HFFc6 (cell line): ENCODE results near the gene RASA1. TPM values are rescaled to one million over a fixed set of nuclear protein-coding genes. Genes with fewer than 3 reads are reported as not detected.
"Not testable (repeated sequence)": the region's sequence is repeated elsewhere in the genome, so short reads cannot be mapped to it uniquely, and the experiment has no call there.

Source experiments
- DNase-seq: peaks from one replicate; pipeline ENCODE4 v3.0.0-alpha.2; 2018
- H3K27ac Mint-ChIP-seq: 2 replicates; pipeline ENCODE4 v1.8.0; 2020; ENCODE audit warnings: mild to moderate bottlenecking, mixed read lengths
- H3K27me3 Mint-ChIP-seq: 2 replicates; pipeline ENCODE4 v1.8.0; 2021; ENCODE audit warnings: mild to moderate bottlenecking, moderate library complexity, mixed read lengths; ENCODE audit not compliant: insufficient read depth
- H3K36me3 Mint-ChIP-seq: 2 replicates; pipeline ENCODE4 v1.8.0; 2021; ENCODE audit warnings: low read depth, mixed read lengths
- H3K4me1 Mint-ChIP-seq: 2 replicates; pipeline ENCODE4 v1.8.0; 2020; ENCODE audit warnings: low read depth, mixed read lengths
- H3K4me3 Mint-ChIP-seq: 2 replicates; pipeline ENCODE4 v1.8.0; 2020; ENCODE audit warnings: mild to moderate bottlenecking, moderate library complexity, mixed read lengths
- H3K9me3 Mint-ChIP-seq: 2 replicates; pipeline ENCODE4 v1.8.0; 2020; ENCODE audit warnings: mild to moderate bottlenecking, mixed read lengths
- total RNA-seq, 6 experiments: library from RNA; stranded (reverse); fragmentation: NEBNext Ultra II Directional; extraction: Animal tissue kit (Norgen Biotek cat#: 25700); gene quantifications; 2 replicates in 1 of 6; 3 replicates in 5 of 6; pipeline ENCODE4 v1.2.3, GENCODE V29; 2021
- TF ChIP-seq, protein P1 (sequence below): fragments of 200-600 bp; sonication (generic); IDR thresholded peaks from 2 replicates; pipeline ENCODE4 v1.5.0; 2021; ENCODE audit warnings: antibody characterized with exemption, mild to moderate bottlenecking

The RASA1 gene
- total RNA-seq, 6 experiments from 2014 or later, result 61.6 to 89.8 (median 64.9) TPM

DNA sequence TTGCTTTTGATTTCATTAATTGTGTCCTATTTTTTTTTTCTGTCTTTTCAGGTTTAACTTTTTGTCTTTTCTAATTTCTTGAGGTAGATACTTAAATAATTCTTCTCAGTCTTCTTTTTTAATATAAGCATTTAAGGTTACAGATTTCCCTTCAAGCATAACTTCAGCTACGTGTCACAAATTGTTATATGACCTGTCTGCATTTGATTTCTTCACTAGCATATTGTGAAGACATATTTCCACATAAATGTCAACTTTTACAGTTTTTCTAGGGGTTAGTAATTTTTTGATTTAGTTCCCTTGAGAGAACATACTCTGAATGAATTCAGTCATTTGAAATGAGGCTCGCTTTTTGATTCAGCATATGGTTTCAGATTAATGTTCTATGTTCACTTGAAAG, 35.6 kb downstream of the RASA1 start:
- TF ChIP-seq, protein P1, sequence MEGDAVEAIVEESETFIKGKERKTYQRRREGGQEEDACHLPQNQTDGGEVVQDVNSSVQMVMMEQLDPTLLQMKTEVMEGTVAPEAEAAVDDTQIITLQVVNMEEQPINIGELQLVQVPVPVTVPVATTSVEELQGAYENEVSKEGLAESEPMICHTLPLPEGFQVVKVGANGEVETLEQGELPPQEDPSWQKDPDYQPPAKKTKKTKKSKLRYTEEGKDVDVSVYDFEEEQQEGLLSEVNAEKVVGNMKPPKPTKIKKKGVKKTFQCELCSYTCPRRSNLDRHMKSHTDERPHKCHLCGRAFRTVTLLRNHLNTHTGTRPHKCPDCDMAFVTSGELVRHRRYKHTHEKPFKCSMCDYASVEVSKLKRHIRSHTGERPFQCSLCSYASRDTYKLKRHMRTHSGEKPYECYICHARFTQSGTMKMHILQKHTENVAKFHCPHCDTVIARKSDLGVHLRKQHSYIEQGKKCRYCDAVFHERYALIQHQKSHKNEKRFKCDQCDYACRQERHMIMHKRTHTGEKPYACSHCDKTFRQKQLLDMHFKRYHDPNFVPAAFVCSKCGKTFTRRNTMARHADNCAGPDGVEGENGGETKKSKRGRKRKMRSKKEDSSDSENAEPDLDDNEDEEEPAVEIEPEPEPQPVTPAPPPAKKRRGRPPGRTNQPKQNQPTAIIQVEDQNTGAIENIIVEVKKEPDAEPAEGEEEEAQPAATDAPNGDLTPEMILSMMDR, result no peak
- H3K4me3 Mint-ChIP-seq, result peak overlapping the region; percentile 7; the same call in 1 of the 2 replicates
- no peaks in the 10 kb centered on the region; the same call in none of the 2 replicates for H3K27me3 Mint-ChIP-seq
- H3K27ac Mint-ChIP-seq, result peak overlapping the region; percentile 8
- H3K36me3 Mint-ChIP-seq, result peaks cover 56% of the 10 kb centered on the region
- no peak for DNase-seq
- H3K9me3 Mint-ChIP-seq, result peaks cover 5% of the 10 kb centered on the region; the same call in 1 of the 2 replicates
- peaks cover 89% of the 10 kb centered on the region for H3K4me1 Mint-ChIP-seq

DNA sequence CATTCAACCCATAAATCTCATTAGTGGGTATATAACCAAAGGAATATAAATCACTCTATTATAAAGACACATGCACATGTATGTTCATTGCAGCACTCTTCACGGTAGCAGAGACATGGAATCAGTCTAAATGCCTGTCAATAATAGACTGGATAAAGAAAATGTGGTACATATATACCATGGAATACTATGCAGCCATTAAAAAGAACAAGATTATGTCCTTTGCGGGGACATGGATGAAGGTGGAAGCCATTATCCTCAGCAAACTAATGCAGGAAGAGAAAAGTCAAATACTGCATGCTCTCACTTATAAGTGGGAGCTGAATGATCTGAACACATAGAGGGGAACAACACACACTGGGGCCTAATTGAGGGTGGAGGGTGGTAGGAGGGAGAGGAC, 38.4 kb downstream of the RASA1 start:
- DNase-seq, H3K9me3 Mint-ChIP-seq, H3K4me3 Mint-ChIP-seq, H3K27me3 Mint-ChIP-seq: not testable (repeated sequence)
- Mint-ChIP-seq H3K36me3 (peaks cover 50% of the 10 kb centered on the region), H3K27ac (0 out of 2 replicates have a peak overlapping the region, but pooled peaks have one; percentile 27), H3K4me1 (peaks cover 88% of the 10 kb centered on the region)

DNA sequence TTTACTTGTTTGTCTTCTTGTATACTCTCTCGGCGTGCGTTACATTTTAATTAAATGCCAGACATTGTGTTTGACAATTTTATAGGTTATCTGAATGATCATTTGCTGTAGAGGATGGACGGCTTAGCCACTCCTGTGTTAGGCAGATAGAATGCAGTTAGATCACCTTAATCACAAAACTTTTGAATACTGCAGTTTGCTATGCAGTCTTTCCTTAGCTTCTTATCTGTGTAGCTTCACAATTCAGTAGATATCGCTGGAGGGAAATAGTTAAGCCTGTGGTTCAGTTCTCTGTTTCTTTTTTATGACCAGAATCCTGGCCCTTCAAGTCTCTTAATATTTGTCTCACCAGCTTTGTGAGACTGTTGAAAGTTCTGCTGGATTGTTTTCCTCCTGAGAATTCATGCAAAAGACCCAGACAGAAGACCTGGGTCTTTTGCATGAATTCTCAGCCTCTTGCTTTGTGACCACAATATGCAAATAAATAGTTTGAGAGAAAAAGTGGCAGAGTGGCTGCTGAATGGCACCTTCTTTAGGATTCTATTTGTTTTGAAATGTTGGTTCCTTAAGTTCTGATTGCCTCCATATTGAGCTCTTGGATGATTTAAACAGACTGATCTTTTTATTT, 40.2 kb downstream of the RASA1 start:
- no peak overlapping the region for H3K4me3 Mint-ChIP-seq
- peaks cover 88% of the 10 kb centered on the region for H3K4me1 Mint-ChIP-seq
- TF ChIP-seq, protein P1, result no peak
- peaks cover 5% of the 10 kb centered on the region; the same call in 1 of the 2 replicates for H3K9me3 Mint-ChIP-seq
- H3K27ac Mint-ChIP-seq, result peak overlapping the region; percentile 33
- H3K36me3 Mint-ChIP-seq, result peaks cover 50% of the 10 kb centered on the region
- no peaks in the 10 kb centered on the region; the same call in 1 of the 2 replicates for H3K27me3 Mint-ChIP-seq
- no peak for DNase-seq

DNA sequence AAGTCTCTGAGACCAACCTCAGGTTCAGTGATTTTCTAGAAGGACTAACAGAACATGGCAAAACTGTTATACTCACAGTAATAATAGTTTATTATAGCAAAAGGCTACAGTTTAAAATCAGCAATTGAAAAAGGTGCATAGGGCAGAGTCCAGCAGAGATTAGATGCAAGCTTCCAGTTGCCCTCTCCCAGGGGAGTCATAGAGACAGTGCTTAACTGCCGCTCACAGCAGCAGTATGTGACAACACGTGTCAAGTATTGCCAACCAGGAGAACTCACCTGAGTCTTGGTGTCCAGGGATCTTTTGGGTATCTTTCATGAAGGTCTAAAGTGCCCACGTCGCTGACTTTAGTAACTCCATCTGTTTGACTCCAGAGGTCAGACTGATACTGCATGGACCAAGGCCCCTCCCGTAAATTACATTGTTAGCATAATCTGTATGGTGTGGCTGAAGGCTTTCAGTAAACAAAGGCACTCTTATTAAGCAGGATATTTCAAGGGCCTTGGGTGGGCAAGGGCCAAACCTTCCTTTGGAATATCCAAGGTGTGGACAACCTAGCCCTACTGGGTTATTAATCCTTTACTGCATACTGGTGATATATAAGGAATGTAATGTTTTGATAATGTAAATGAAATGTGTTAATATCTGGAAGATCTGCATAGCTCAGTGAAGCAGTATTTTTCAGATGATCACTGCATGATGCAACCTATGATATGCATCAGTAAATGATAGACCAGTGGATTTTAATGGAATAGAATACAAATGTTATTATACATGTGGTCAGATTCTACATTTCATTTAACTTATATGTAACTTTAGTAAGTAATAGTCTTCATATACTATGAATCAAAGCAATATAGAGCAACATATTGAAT, 44.0 kb downstream of the RASA1 start:
- Mint-ChIP-seq H3K27me3 (no peaks in the 10 kb centered on the region), H3K9me3 (no peaks in the 10 kb centered on the region), H3K36me3 (peaks cover 33% of the 10 kb centered on the region), H3K4me1 (peaks cover 78% of the 10 kb centered on the region), H3K27ac (peak overlapping the region; percentile 36; the same call in 1 of the 2 replicates), H3K4me3 (no peak overlapping the region)
- no peak for DNase-seq
- TF ChIP-seq, protein P1, result no peak

DNA sequence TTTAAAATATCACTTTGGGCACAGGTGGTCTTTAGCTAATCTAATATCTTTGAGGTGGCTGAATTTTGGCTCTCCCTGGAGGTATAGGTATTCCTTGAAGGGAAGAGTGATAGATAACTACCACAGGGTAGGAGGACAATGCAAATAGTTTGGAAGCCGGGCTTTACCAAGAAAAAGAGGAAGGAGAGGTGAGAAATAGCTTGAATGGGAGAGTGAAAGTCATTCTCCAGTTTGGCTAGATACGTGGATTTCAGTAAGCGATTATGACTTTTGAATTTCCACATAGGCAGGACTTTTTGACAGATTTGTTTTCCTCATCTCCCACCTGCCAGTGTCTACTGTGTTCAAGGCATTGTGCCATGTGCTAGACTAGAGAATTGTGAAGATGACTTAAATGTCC, 45.5 kb downstream of the RASA1 start:
- no peak for DNase-seq
- Mint-ChIP-seq H3K27me3 (peaks cover 3% of the 10 kb centered on the region), H3K4me1 (peaks cover 85% of the 10 kb centered on the region), H3K4me3 (no peak overlapping the region), H3K9me3 (peaks cover 3% of the 10 kb centered on the region; the same call in 1 of the 2 replicates), H3K27ac (peak overlapping the region; percentile 25), H3K36me3 (peaks cover 34% of the 10 kb centered on the region)
- TF ChIP-seq, protein P1, result no peak

DNA sequence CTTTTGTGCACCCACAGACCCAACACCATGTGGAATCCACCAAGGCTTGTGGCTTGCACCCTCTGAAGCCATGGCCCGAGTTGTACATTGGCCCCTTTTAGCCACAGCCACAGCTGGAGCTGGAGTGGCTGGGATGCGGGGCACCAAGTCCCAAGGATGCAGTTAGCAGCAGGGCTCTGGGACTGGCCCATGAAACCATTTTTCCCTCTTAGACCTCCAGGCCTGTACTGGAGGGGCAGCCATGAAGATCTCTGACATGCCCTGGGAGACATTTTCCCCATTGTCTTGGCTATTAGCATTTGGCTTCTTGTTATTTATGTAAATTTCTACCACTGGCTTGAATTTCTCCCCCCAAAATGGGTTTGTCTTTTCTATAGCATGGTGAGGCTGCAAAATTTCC, 51.8 kb downstream of the RASA1 start:
- DNase-seq, result no peak
- Mint-ChIP-seq H3K4me1 (peaks cover 70% of the 10 kb centered on the region), H3K36me3 (peaks cover 55% of the 10 kb centered on the region), H3K27me3 (peaks cover 4% of the 10 kb centered on the region), H3K9me3 (peaks cover 15% of the 10 kb centered on the region), H3K27ac (no peak overlapping the region), H3K4me3 (no peak overlapping the region)
- TF ChIP-seq, protein P1, result no peak
